ENCODE measurements around the gene DDX56.

DNA sequence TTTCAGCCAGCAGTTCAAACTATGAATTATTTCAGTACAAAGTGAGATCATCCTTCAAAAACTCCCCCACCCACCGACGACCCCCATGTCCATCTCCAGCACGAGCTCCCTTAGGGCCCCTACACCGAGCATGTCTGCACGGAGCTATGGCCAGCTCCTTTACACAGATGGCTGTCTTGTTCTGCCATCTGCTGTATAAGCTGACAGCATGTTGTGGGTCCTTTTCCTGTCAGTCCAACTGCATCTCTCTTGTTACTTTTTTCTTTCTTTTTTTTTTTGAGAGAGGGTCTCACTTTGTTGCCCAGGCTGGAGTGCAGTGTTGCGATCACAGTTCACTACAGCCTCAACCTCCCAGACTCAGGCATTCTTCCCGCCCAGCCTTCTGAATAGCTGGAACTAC is 54.2 kb downstream of the DDX56 start:
- TF ChIP-seq POLR2A (IDR thresholded peaks at IDR 0.05; ENCODE audit: low read depth, low read length) (no peak), RFX5 (IDR thresholded peaks at IDR 0.05; ENCODE audit: low read depth, low read length) (no peak)
- TF ChIP-seq, protein P1, sequence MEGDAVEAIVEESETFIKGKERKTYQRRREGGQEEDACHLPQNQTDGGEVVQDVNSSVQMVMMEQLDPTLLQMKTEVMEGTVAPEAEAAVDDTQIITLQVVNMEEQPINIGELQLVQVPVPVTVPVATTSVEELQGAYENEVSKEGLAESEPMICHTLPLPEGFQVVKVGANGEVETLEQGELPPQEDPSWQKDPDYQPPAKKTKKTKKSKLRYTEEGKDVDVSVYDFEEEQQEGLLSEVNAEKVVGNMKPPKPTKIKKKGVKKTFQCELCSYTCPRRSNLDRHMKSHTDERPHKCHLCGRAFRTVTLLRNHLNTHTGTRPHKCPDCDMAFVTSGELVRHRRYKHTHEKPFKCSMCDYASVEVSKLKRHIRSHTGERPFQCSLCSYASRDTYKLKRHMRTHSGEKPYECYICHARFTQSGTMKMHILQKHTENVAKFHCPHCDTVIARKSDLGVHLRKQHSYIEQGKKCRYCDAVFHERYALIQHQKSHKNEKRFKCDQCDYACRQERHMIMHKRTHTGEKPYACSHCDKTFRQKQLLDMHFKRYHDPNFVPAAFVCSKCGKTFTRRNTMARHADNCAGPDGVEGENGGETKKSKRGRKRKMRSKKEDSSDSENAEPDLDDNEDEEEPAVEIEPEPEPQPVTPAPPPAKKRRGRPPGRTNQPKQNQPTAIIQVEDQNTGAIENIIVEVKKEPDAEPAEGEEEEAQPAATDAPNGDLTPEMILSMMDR (conservative IDR thresholded peaks at IDR 0.05; ENCODE audit: low read depth, low read length): no peak
- TF ChIP-seq, protein P2, sequence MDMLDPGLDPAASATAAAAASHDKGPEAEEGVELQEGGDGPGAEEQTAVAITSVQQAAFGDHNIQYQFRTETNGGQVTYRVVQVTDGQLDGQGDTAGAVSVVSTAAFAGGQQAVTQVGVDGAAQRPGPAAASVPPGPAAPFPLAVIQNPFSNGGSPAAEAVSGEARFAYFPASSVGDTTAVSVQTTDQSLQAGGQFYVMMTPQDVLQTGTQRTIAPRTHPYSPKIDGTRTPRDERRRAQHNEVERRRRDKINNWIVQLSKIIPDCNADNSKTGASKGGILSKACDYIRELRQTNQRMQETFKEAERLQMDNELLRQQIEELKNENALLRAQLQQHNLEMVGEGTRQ (IDR thresholded peaks at IDR 0.05; ENCODE audit: low read depth, low read length): no peak
